ENCODE measurements around the gene UBE4A. TPM values are rescaled to one million over a fixed set of nuclear protein-coding genes. Genes with fewer than 3 reads are reported as not detected.

UBE4A gene
- total and polyA plus RNA-seq, 9 of the 15 experiments (the other 6 are each of a cell fraction or from before 2014, with no cell fraction given), result 13.5 to 45.2 (median 26.8) TPM

GRCh38 chr11:118434553-118435289, 75.3 kb downstream of the UBE4A start (continued):
- TF ChIP-seq, protein P1, sequence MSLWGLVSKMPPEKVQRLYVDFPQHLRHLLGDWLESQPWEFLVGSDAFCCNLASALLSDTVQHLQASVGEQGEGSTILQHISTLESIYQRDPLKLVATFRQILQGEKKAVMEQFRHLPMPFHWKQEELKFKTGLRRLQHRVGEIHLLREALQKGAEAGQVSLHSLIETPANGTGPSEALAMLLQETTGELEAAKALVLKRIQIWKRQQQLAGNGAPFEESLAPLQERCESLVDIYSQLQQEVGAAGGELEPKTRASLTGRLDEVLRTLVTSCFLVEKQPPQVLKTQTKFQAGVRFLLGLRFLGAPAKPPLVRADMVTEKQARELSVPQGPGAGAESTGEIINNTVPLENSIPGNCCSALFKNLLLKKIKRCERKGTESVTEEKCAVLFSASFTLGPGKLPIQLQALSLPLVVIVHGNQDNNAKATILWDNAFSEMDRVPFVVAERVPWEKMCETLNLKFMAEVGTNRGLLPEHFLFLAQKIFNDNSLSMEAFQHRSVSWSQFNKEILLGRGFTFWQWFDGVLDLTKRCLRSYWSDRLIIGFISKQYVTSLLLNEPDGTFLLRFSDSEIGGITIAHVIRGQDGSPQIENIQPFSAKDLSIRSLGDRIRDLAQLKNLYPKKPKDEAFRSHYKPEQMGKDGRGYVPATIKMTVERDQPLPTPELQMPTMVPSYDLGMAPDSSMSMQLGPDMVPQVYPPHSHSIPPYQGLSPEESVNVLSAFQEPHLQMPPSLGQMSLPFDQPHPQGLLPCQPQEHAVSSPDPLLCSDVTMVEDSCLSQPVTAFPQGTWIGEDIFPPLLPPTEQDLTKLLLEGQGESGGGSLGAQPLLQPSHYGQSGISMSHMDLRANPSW (CRISPR knock-in tag; IDR thresholded peaks at IDR 0.05), result no peak
- TF ChIP-seq NFIX (CRISPR knock-in tag; IDR thresholded peaks at IDR 0.05; ENCODE audit: low read depth) (no peak), ELF4 (CRISPR knock-in tag; IDR thresholded peaks at IDR 0.05) (no peak), POU5F1 (IDR thresholded peaks at IDR 0.05; ENCODE audit: borderline replicate concordance, low read depth, low read length, partially characterized antibody) (no peak), EHMT2 (IDR thresholded peaks at IDR 0.05) (peak; percentile 94), LARP7 (IDR thresholded peaks at IDR 0.05) (no peak), NR0B1 (IDR thresholded peaks at IDR 0.05; ENCODE audit: partially characterized antibody) (no peak), ZHX1 (conservative IDR thresholded peaks at IDR 0.05; ENCODE audit: low read length) (no peak), SRSF7 (optimal IDR thresholded peaks at IDR 0.05; ENCODE audit: low read depth, low read length) (no peak), ZBTB33 (CRISPR knock-in tag; IDR thresholded peaks at IDR 0.05) (peak; percentile 31; the same call in 1 of the 2 replicates), PML (IDR thresholded peaks at IDR 0.05; ENCODE audit: low read length) (no peak), ZNF436 (CRISPR knock-in tag; IDR thresholded peaks at IDR 0.05) (no peak), ZNF224 (CRISPR knock-in tag; IDR thresholded peaks at IDR 0.05) (no peak)
- TF ChIP-seq, protein P2, sequence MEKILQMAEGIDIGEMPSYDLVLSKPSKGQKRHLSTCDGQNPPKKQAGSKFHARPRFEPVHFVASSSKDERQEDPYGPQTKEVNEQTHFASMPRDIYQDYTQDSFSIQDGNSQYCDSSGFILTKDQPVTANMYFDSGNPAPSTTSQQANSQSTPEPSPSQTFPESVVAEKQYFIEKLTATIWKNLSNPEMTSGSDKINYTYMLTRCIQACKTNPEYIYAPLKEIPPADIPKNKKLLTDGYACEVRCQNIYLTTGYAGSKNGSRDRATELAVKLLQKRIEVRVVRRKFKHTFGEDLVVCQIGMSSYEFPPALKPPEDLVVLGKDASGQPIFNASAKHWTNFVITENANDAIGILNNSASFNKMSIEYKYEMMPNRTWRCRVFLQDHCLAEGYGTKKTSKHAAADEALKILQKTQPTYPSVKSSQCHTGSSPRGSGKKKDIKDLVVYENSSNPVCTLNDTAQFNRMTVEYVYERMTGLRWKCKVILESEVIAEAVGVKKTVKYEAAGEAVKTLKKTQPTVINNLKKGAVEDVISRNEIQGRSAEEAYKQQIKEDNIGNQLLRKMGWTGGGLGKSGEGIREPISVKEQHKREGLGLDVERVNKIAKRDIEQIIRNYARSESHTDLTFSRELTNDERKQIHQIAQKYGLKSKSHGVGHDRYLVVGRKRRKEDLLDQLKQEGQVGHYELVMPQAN (IDR thresholded peaks at IDR 0.05; ENCODE audit: borderline replicate concordance), result peak; percentile 76; the same call in 1 of the 2 replicates
- TF ChIP-seq, protein P3, sequence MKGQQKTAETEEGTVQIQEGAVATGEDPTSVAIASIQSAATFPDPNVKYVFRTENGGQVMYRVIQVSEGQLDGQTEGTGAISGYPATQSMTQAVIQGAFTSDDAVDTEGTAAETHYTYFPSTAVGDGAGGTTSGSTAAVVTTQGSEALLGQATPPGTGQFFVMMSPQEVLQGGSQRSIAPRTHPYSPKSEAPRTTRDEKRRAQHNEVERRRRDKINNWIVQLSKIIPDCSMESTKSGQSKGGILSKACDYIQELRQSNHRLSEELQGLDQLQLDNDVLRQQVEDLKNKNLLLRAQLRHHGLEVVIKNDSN (CRISPR knock-in tag; IDR thresholded peaks at IDR 0.05), result no peak

Measured in K562 (cell line).